Amygdala (tissue), 56 donors: ENCODE results near the gene RNF40.
A peak's percentile ranks its signal among the peaks of the same experiment; 100 is the strongest.

Experiments
- DNase-seq, 56 donors: peaks; one replicate each; lab custom pipeline; 2025; lab: John Stamatoyannopoulos, UW

RNF40 gene

DNA sequence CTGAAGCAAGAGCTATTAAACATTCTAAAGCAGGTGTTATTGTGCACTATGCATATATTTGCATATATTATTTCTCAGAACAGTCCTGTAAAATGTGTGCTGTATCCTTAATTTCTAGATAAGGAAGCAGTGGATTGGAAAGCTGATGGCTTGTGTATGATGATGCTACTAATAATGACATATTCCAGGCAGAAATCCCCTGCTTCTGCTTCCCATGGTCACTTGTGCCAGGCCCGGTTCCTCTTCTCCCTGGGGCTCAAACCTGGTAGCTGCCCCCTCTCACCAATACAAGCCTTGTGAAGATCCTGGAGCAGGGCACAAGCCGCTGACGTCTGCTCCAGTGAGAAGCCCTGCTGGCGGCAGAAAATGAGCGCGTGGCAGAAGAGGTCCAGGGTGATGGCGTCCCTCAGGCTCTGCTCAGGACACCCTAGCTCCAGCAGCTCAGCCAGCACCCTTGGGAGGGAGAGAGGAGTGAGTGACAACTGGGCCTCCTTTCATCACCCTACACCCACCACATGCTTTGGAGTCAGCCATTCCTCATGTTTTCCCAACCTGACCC, 2.0 kb upstream of the RNF40 start:
- DNase-seq, result no peak

- DNase-seq, result no peak
Observed at GRCh38 chr16:30760577-30761426, 1.3 kb upstream of the RNF40 start.

- peak in 5 of 56 donors; percentile 13 to 42 (median 16) for DNase-seq
Observed at GRCh38 chr16:30761427-30761927, 645 bp upstream of the RNF40 start.

DNA sequence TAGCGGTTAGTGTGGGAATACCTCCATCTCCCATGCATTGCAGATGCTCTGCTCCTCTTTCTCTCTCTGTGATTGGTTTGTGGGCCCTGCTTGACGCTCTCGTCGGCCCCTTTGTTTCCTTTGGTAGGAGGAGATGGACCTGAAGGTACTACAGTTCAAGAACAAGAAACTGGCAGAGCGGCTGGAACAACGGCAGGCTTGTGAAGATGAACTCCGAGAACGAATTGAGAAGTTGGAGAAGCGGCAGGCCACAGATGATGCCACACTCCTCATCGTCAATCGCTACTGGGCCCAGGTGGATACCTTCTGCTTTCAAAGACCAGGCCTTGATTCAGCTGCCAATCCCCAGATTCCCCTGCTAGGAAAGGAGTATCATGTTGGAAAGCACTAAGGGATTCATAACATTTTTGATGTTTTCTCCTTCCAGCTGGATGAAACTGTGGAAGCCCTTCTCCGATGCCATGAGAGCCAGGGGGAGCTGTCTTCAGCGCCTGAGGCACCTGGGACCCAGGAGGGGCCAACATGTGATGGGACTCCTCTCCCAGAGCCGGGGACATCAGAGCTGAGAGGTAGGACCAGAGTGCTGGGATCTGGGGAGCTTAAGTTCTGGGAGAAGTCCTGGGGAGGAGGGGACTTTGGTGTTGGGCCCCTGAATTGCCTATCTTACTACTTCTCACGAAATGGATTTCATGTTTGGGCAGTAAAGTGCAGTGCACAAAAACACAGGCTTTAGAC, 1.0 kb downstream of the RNF40 start:
- DNase-seq, result no peak

DNA sequence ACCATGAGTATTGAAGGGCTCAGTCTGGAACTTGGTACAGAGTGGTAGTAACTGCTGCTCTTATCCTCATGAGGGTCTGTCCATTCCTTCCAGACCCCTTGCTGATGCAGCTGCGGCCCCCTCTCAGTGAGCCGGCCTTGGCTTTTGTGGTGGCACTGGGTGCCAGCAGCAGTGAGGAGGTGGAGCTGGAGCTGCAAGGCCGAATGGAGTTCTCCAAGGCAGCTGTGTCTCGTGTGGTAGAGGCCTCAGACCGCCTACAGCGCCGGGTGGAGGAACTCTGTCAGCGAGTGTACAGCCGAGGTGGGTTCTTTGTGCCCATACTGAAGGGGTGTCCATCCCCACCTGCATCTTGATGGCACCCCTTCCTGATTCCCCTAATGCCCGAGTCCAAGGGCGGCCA, 2.0 kb downstream of the RNF40 start:
- no peak for DNase-seq

- no peak for DNase-seq
Observed at GRCh38 chr16:30764816-30765465, 2.8 kb downstream of the RNF40 start.

DNA sequence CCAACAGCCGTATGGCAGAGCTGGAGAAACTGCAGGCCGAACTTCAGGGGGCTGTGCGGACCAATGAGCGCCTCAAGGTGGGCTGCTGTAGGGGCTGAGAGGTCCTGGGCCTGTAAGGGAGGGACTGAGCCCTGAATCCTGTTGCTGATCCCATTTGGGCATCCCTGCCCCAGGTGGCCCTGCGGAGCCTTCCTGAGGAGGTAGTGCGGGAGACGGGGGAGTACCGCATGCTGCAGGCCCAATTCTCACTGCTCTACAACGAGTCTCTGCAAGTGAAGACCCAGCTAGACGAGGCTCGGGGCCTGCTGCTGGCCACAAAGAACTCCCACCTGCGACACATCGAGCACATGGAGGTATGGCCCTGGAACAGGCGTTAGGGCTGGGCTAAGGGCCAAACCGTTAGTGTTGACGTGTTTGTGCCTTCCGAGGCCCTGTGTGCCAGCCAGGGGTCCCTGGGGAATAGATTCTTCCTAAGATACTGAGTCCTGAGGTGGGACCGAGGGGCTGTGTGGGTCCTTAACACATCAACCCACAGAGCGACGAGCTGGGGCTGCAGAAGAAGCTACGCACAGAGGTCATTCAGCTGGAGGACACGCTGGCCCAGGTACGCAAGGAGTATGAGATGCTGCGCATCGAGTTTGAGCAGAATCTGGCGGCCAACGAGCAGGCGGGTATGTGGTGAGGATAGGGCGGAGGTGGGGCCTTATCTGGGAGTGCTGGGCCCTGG, 4.2 kb downstream of the RNF40 start:
- no peak for DNase-seq

DNA sequence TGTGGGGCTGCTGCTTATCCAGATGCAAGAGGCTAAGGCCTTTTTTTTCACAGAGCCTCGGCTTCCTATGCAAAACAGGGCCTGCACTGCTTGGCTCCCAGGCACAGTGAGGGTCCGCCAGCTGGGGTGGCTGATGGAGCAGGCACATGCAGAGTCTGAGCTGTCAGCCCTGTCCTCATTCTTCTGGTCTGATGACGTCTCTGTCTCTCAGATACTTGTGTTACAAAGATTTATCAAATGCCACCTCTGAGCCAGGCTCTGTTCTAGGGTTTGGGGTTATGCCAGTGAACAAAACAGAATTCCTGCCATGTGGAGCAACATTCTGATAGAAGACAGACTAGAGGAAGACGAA, 4.8 kb downstream of the RNF40 start:
- no peak for DNase-seq

- no peak for DNase-seq
Observed at GRCh38 chr16:30767767-30768465, 5.8 kb downstream of the RNF40 start.

- DNase-seq, result no peak
Observed at GRCh38 chr16:30768583-30769181, 6.6 kb downstream of the RNF40 start.

GRCh38 chr16:30769379-30770089, 7.4 kb downstream of the RNF40 start:
- no peak for DNase-seq

DNA sequence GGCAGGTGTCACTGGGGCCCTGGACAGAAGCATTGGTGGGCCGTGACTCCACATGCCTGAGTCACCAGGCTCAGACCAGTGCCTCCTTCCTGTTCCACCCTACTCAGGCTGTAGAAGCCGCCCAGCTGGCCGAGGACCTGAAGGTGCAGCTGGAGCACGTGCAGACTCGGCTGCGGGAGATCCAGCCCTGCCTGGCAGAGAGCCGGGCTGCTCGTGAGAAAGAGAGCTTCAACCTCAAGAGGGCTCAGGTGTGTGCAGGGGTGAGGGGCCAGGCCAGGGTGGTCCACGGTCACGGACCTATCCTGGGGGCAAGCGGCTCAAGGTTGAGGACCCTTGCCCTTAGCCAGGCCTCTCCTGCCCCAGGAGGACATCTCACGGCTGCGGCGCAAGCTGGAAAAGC, 9.6 kb downstream of the RNF40 start:
- no peak for DNase-seq

- DNase-seq, result no peak
Observed at GRCh38 chr16:30773826-30774225, 11.7 kb downstream of the RNF40 start.

DNA sequence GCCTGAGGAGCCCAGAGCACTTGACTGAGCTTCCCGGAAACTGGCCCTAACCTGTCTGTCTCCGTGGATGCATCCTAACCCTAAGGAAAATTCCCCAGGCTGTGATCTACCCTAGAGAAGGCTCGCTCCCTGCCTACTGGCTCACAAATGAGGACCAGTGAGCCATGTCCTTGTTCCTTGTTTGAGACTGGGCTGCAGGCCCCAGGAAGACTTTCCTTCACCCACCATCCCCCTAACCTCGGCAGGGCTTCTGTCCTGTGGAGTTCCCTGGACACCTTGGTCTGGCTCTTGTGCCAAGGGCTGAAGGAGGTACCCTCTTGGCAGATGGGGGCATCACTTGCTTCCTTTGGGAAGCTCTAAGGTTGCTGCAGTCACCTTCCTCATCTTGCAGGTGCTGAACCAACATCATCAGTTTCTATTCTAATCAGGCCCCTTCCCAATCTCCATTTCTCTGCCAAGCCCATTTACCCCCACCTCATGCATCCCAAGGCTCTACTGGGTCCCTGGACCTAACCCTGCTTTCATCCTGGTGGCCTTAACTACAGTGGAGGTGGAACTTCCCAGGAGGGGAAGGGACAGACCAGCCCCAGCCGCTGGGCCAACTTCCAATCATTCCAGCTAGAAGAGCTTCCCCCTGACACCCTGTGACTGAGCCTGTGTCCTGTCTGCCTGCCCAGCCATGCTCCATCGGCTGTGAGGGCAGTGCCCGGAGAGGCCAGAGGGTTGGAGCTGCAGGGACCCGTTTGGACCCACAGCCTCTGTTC, 12.4 kb downstream of the RNF40 start:
- DNase-seq, result no peak

GRCh38 chr16:30775131-30775391, 12.9 kb downstream of the RNF40 start:
- DNase-seq, result no peak

DNA sequence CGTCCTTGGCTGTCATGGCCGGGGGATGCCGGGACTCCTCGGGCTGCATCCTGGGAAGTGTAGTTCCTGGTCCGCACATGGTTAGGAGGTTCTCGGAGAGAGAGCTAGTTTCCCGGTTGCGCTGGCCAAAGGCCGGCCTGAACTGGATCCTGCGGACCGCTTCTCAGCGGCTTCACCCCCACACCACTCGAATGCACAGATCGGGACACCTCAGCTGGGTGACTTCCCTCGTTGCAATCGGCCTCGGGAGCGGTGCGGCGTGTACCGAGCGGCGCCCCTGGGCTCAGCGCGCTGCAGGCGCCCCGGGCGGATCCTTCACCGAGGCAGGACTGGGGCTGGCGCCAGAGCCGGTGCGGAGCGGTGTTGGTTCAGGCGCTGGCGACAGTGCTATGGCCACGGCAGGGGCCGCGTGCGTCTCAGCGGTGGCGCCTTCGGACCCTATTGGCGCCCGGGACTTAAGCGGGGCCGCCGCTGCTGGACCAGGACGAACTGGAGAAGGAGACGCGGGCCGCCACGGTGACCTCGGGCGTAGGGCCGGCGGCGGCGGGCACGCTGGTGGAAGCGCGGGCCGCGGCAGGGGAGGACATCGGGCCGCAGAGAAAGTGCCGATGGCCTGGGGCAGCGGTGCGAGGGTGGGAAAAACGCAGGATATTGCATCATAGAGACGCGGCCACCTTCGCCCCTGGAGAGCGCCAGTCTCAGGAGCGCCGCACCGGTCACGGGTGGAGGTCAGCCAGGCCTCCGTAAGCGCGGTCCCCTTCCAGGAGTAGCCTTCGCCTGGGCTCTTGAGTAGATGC, 13.5 kb downstream of the RNF40 start:
- peak; percentile 12 to 89 (median 72) for DNase-seq

DNA sequence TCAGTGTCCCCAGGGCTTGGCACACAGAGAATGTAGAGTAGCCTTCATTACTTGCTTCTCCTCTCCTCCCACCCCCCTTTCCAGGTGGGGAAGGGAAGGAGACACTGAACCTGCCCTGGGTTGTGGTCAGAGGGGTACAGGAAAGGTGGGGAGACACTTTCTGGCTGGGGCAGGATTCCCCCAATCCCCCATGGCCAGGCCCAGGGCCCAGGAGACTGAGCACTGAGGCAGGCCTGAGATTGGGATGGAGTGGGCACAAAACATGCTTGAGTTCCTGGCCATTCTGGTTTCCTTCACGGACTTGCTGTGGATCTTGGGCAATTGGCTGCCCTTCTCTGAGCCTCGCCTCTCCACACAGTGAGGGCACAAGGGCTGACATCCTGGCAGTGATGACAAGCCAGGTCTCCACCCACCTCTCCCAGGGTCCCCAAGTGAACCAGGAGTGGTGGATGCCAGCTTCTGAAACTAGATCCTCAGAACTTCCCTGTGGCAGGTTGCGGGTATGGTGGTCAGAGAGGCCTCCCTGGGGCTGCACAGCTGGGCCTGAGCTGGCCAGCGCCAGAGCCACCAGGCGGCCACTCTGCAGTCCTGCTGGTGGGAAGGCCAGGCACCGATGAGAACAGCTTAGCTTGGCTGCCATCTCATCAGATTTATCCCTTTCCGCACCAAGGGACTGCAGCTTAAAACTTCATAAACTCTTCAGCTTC, 15.6 kb downstream of the RNF40 start:
- DNase-seq, result no peak
